ENCODE data around the gene ANKRD66. TPM values are rescaled to one million over a fixed set of nuclear protein-coding genes. Genes with fewer than 3 reads are reported as not detected.

ANKRD66 gene
- total RNA-seq, 1 donor, result not detected

- DNase-seq (ENCODE audit: low read depth), result no peak
- no peak overlapping the region for H3K4me3 ChIP-seq (ENCODE audit: low read depth, low read length)
- TF ChIP-seq CTCF (IDR thresholded peaks at IDR 0.05; ENCODE audit: insufficient read depth, low read length), result no peak
Observed at GRCh38 chr6:46720401-46720800, 26.3 kb upstream of the ANKRD66 start.

GRCh38 chr6:46729787-46730326 lies 16.9 kb upstream of the ANKRD66 start:
- TF ChIP-seq CTCF (IDR thresholded peaks at IDR 0.05; ENCODE audit: insufficient read depth, low read length), result no peak
- no peak for DNase-seq (ENCODE audit: low read depth)
- no peak overlapping the region for H3K4me3 ChIP-seq (ENCODE audit: low read depth, low read length)

- DNase-seq (ENCODE audit: low read depth), result no peak
- H3K4me3 ChIP-seq (ENCODE audit: low read depth, low read length), result no peak overlapping the region
- TF ChIP-seq CTCF (IDR thresholded peaks at IDR 0.05; ENCODE audit: insufficient read depth, low read length), result no peak
Observed at GRCh38 chr6:46730921-46731461, 15.7 kb upstream of the ANKRD66 start.

- no peak overlapping the region for H3K4me3 ChIP-seq (ENCODE audit: low read depth, low read length)
- TF ChIP-seq CTCF (IDR thresholded peaks at IDR 0.05; ENCODE audit: insufficient read depth, low read length), result no peak
- DNase-seq (ENCODE audit: low read depth), result no peak
Observed at GRCh38 chr6:46733341-46733801, 13.4 kb upstream of the ANKRD66 start.

GRCh38 chr6:46734867-46735719 lies 11.6 kb upstream of the ANKRD66 start, which contains the start of gene PLA2G7:
TSS of gene PLA2G7 (minus strand) at chr6:46735375. CDS start at chr6:46722891, 12,484 bp downstream.
- H3K4me3 ChIP-seq (ENCODE audit: low read depth, low read length), result peak within 1 kb of the TSS; percentile 46
- no peak for TF ChIP-seq CTCF (IDR thresholded peaks at IDR 0.05; ENCODE audit: insufficient read depth, low read length)
- peak; percentile 5 for DNase-seq (ENCODE audit: low read depth)

- no peak overlapping the region for H3K4me3 ChIP-seq (ENCODE audit: low read depth, low read length)
- no peak for DNase-seq (ENCODE audit: low read depth)
- no peak for TF ChIP-seq CTCF (IDR thresholded peaks at IDR 0.05; ENCODE audit: insufficient read depth, low read length)
Observed at GRCh38 chr6:46735720-46736031, 11.1 kb upstream of the ANKRD66 start.
